Subcutaneous adipose tissue (tissue), 4 donors: ENCODE measurements around the gene ABCB7. TPM values are rescaled to one million over a fixed set of nuclear protein-coding genes. Genes with fewer than 3 reads are reported as not detected.

Source experiments
- total RNA-seq, 4 donors: library from RNA; depleted of rRNA; stranded (reverse); fragments of >200 nt; gene quantifications; one replicate each; pipeline ENCODE4 v1.1.0, GENCODE V29; 2016
- TF ChIP-seq, protein P1 (sequence below): fragments of 450-650 bp; IDR thresholded peaks from one replicate; pipeline ENCODE4 v1.5.1; 2016; ENCODE audit warnings: low read depth, mild to moderate bottlenecking, control low read depth, antibody characterized with exemption, moderate library complexity

Gene ABCB7
- total RNA-seq, 4 donors from 2014 or later: 24.3 to 45.4 (median 32.6) TPM

DNA sequence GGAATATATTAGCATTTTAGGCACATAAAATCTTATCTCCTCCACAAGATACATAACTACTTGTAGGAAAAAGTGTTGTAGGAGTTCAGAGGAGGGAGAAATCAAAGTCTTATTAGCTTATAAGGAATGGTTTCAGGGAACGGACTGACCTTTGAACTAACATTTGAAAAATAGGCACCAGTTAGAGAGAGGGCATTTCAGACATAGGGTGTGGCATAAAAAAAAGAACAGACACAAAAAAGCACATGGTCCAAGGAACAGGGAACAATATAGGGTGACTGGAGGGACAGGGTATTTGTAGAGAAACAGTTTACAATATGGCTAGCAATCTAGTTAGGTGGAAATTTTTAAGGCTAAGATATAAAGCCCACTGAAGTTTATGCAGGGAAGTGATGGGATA, 6.4 kb downstream of the ABCB7 start:
- TF ChIP-seq, protein P1, sequence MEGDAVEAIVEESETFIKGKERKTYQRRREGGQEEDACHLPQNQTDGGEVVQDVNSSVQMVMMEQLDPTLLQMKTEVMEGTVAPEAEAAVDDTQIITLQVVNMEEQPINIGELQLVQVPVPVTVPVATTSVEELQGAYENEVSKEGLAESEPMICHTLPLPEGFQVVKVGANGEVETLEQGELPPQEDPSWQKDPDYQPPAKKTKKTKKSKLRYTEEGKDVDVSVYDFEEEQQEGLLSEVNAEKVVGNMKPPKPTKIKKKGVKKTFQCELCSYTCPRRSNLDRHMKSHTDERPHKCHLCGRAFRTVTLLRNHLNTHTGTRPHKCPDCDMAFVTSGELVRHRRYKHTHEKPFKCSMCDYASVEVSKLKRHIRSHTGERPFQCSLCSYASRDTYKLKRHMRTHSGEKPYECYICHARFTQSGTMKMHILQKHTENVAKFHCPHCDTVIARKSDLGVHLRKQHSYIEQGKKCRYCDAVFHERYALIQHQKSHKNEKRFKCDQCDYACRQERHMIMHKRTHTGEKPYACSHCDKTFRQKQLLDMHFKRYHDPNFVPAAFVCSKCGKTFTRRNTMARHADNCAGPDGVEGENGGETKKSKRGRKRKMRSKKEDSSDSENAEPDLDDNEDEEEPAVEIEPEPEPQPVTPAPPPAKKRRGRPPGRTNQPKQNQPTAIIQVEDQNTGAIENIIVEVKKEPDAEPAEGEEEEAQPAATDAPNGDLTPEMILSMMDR: no peak

DNA sequence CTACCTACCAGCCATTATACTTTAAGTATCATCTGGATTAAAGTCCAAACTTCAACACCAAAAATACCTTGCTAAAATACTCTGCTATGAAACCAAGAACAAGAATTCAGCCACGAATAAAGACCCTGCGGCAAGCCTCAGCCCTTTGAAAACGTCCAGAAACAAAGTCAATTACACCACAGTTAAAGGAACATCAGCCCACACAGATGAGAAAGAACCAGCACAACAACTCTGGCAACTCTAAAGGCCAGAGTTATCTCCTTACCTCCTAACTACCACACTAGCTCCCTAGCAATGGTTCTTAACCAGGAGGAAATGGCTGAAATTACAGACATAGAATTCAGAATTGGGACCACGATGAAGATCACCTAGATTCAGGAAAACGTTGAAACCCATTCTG, 23.4 kb downstream of the ABCB7 start:
- TF ChIP-seq, protein P1: no peak

DNA sequence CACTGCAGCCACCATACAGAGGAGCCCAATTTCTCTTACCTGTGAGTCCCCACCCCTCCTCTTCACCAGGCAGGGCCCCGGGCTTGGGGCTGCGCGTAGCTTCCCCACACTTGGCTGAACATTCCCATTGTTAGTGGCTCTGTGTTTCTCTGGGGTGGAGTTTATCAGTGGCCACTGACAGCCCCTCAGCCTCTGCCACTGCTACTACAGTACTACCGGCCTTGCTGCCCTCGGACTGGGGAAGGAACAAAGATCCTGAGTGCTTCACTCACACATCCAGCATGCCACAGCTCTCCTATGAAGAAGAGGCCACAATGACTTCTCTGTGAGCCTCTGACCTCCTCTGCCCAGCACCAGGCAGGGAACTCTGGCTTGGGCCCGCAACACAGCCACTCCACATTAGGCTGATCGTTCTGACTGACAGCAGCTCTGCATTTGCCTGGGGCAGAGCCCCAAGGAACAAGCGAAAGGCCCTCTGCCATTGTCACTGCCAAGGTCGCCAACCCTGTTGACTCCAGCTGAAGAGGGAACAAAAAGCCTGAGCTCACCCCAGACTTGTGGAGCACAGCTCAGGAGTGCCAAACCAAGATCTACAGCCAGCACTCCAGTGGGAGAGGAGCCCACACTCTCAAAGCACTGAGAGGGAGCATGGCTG, 24.0 kb downstream of the ABCB7 start:
- TF ChIP-seq, protein P1: no peak

DNA sequence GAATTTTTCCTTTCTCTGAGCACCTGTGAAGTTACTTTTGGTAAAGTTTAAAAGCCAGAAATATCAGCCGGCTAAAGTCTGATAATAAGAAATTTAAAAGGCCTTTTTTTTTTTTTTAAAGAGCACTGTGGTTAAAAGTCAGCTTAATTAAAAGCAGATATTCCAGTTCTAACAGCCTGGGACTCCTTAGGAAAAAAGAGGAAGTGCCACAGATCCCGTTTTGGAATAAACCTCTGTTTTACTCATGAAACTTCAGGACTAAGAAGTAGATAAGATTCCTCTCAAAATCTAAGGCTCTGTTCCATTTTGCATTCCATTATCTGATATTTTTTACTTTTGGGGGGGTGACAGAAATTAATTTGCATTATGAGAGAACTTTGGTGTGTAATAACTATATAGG, 37.8 kb downstream of the ABCB7 start:
- TF ChIP-seq, protein P1: no peak

DNA sequence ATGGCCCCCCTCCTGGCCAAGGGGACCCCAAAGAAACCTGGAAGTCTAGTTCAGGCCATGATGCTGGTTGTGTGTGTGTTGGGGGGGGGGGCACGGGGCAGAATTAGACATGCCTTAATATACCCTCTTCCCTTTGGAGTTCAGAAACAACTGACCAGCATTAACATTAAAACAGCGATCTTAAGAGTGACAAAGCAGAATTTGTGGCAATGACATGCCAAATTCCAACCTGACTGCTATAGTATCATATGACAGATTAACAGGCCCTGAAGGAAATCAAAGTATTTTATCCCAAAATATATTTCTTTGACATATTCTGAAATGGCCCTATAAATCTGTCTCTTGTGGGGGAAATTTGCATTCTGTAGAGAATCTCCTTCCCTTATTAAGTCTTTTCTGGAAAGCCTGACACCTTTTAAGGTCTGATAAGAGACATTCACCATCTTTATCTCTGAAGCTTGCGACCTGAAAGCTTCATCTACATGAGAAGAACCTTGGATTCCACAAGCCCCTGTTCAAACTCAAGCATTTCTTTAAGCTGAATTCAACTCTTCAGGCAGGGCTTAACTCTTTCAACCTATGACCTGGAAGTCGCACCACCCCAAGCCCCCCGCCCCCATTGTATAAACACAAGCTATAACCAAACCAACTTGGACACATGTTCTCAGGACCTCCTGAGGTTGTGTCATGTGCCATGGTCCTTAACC, 40.2 kb downstream of the ABCB7 start:
- TF ChIP-seq, protein P1: no peak

DNA sequence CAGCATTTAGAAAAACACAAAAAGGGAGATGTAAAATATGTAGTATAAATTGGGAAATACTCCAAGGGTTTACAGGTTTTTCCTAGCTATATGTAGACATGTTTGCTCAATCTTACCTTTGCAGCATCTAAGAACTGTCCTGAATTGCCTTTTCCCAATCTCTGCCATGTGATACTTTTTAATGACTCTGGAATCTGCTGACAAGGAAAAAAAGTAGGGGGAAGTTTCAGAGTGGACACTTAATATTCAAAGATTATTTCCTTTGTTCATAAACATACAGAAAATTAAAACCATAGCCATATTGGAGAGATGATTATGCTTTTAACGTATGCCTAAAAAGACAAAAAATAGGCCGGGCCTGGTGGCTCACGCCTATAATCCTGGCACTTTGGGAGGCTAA, 41.4 kb downstream of the ABCB7 start:
- TF ChIP-seq, protein P1: no peak

DNA sequence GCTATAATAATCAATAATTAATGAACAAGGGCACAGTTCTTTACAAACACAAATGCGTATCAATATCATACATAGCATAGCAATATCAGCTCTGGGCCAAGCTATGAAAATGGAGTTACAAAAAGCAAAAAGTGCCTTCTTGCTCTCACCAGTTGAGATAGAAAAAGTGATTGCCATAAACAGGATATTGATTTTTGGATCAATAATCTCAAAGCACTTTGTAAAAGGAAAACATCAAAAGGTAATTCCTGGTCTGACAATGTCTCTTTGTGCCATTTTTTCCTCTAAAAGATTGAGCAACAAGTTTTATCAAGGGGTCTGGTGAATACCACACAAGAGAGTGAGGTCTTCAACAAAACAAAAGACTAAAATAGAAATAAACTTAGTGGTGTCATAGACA, 42.4 kb downstream of the ABCB7 start:
- TF ChIP-seq, protein P1: no peak
